Psoas muscle (tissue), 8 donors: ENCODE data around the gene PCDHGA8. TPM values are rescaled to one million over a fixed set of nuclear protein-coding genes. Genes with fewer than 3 reads are reported as not detected.
A peak's percentile ranks its signal among the peaks of the same experiment; 100 is the strongest.
"Not testable (repeated sequence)": the region's sequence is repeated elsewhere in the genome, so short reads cannot be mapped to it uniquely, and the experiment has no call there.

Experiments
- ATAC-seq, 4 donors: fragments of 200-7000 bp; cut with Tn5 transposase; one replicate each; pipeline ENCODE4 v1.9.1; 2020; ENCODE audit warnings: moderate library complexity in 3 of 4, mild to moderate bottlenecking in 2 of 4
- DNase-seq, 2 donors: peaks; one replicate each; pipeline ENCODE4 v3.0.0-alpha.2; 2020
- H3K27ac ChIP-seq: fragments of 200-600 bp; one replicate; pipeline ENCODE4 v1.8.0; 2022
- H3K27me3 ChIP-seq, 3 donors: fragments of 200-600 bp in 1 of 3; one replicate each; pipeline versions ENCODE4 v1.6.1 to v1.8.0; 2013 to 2022; ENCODE audit warnings: low read length in 2 of 3, mild to moderate bottlenecking in 2 of 3, moderate library complexity in 1 of 3; ENCODE audit not compliant: insufficient read depth in 3 of 3
- H3K36me3 ChIP-seq, 2 donors: fragments of 200-600 bp in 1 of 2; one replicate each; pipeline versions ENCODE4 v1.6.1 to v1.8.0; 2013 to 2022; ENCODE audit warnings: low read depth in 1 of 2, mild to moderate bottlenecking in 1 of 2, moderate library complexity in 1 of 2; ENCODE audit not compliant: insufficient read depth in 1 of 2
- H3K4me1 ChIP-seq: fragments of 200-600 bp; one replicate; pipeline ENCODE4 v1.8.0; 2022
- H3K4me3 ChIP-seq: fragments of 200-600 bp; one replicate; pipeline ENCODE4 v1.8.0; 2022; ENCODE audit warnings: mild to moderate bottlenecking
- H3K9me3 ChIP-seq: fragments of 200-600 bp; one replicate; pipeline ENCODE4 v1.8.0; 2022
- WGBS, 3 donors: extraction: QIAGEN DNeasy Blood & Tissue Kit; methylation state at CpG; one replicate each; pipeline versions ENCODE4 v1.1.6 to v1.1.7; 2013; 5-methylcytosine and 5-hydroxymethylcytosine counted together
- intact Hi-C, 2 donors: fragments of 100-400 bp; cut with DNase I; formaldehyde crosslinking; loops; one replicate each; pipeline versions ENCODE4 v1.11.0 to v1.14.2; 2022
- polyA plus RNA-seq, 3 donors: library from polyadenylated mRNA; stranded (reverse); fragments of 200-250 nt; gene quantifications; one replicate each; pipeline ENCODE4 v1.2.3, GENCODE V29; 2013
- total RNA-seq, 4 donors: library from RNA; stranded (reverse); fragmentation: NEBNext Ultra II Directional in 2 of 4; extraction: Animal tissue kit (Norgen Biotek cat#: 25700) in 2 of 4; gene quantifications; one replicate each; pipeline versions ENCODE4 v1.2.1 to v1.2.4, GENCODE V29; 2021 to 2023
- TF ChIP-seq, protein P1 (sequence below): fragments of 200-600 bp; IDR thresholded peaks from one replicate; pipeline ENCODE4 v1.8.0; 2022; ENCODE audit warnings: antibody characterized with exemption
- donor health status: healthy with polysubstance abuse.
- donor health status: DM: no; HTN: no; CAD: no; lungs with moderate emphysema.
- donor health status: Bipolar disorder and iron deficiency.
- donor health status: healthy.
- donor health status: DM: yes; HTN: yes; CAD: no.
- donor health status: DM: no; HTN: no; CAD: no.
- donor health status: DM: no; HTN: no; CAD: no.
- donor health status: DM: yes; HTN: yes; CAD: no.

Gene PCDHGA8
- total and polyA plus RNA-seq, 7 donors, result 0.04 to 1.6 (median 0.82) TPM

DNA sequence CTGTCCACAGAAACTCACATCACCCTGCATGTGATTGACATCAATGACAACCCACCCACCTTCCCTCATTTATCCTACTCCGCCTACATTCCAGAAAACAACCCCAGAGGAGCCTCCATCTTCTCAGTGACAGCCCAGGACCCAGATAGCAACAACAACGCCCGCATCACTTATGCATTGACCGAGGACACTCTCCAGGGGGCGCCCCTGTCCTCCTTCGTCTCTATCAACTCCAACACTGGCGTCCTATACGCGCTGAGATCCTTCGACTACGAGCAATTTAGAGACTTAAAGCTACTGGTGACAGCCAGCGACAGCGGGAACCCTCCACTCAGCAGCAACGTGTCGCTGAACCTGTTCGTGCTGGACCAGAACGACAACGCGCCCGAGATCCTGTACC lies 47.1 kb upstream of the PCDHGA8 start:
- H3K36me3 ChIP-seq, result no peaks in the 10 kb centered on the region
- H3K4me1 ChIP-seq, result no peaks in the 10 kb centered on the region
- intact Hi-C loops, result no loop called here
- TF ChIP-seq, protein P1, sequence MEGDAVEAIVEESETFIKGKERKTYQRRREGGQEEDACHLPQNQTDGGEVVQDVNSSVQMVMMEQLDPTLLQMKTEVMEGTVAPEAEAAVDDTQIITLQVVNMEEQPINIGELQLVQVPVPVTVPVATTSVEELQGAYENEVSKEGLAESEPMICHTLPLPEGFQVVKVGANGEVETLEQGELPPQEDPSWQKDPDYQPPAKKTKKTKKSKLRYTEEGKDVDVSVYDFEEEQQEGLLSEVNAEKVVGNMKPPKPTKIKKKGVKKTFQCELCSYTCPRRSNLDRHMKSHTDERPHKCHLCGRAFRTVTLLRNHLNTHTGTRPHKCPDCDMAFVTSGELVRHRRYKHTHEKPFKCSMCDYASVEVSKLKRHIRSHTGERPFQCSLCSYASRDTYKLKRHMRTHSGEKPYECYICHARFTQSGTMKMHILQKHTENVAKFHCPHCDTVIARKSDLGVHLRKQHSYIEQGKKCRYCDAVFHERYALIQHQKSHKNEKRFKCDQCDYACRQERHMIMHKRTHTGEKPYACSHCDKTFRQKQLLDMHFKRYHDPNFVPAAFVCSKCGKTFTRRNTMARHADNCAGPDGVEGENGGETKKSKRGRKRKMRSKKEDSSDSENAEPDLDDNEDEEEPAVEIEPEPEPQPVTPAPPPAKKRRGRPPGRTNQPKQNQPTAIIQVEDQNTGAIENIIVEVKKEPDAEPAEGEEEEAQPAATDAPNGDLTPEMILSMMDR, result no peak
- H3K9me3 ChIP-seq, result peaks cover 8% of the 10 kb centered on the region
- ATAC-seq, result no peak
- no peak for DNase-seq
- H3K27me3 ChIP-seq, result peaks cover 0 to 23% (median 9%) of the 10 kb centered on the region in 3 donors
- H3K4me3 ChIP-seq, result no peak overlapping the region
- H3K27ac ChIP-seq, result no peak overlapping the region
- 36 to 43% (median 36%) methylated on average over 20 of the region's 20 CpGs for WGBS, 3 donors

DNA sequence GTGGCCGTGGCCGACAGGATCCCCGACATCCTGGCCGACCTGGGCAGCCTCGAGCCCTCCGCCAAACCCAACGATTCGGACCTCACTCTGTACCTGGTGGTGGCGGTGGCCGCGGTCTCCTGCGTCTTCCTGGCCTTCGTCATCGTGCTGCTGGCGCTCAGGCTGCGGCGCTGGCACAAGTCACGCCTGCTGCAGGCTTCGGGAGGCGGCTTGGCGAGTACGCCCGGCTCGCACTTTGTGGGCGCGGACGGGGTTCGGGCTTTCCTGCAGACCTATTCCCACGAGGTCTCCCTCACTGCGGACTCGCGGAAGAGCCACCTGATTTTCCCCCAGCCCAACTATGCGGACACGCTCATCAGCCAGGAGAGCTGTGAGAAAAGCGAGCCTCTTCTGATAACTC lies 46.4 kb upstream of the PCDHGA8 start:
- H3K4me1 ChIP-seq, H3K4me3 ChIP-seq, H3K9me3 ChIP-seq, ATAC-seq, H3K36me3 ChIP-seq, intact Hi-C loops, H3K27ac ChIP-seq: not testable (repeated sequence)
- WGBS, 3 donors, result 35 to 53% (median 49%) methylated on average over 21 to 27 of the region's 35 CpGs
- DNase-seq, result peak in 1 of 2 donors; percentile 36
- peaks cover 0 to 26% (median 9%) of the 10 kb centered on the region in 3 donors for H3K27me3 ChIP-seq

- Histone ChIP-seq H3K9me3 (peaks cover 3% of the 10 kb centered on the region), H3K27ac (no peak within 1 kb of the TSS), H3K4me3 (peak within 1 kb of the TSS; percentile 44), H3K27me3 (peaks cover 0 to 41% (median 13%) of the 10 kb centered on the region in 3 donors), H3K4me1 (no peaks in the 10 kb centered on the region), H3K36me3 (no peaks in the 10 kb centered on the region)
- intact Hi-C loops, result no loop called here
- 23 to 27% (median 23%) methylated on average over 29 of the region's 29 CpGs for whole genome bisulfite sequencing, 3 donors
- TF ChIP-seq, protein P1, result peak; percentile 47
- ATAC-seq, result peak; percentile 62 to 90 (median 82)
- peak in 1 of 2 donors; percentile 41 for DNase-seq
These were observed 42.4 kb upstream of the PCDHGA8 start, which contains the start of gene PCDHGB1 for GRCh38 chr5:141349917-141350619. PCDHGB1 (plus strand) TSS chr5:141350099; CDS start chr5:141350261, 162 bp downstream.

GRCh38 chr5:141351591-141351990 lies 40.8 kb upstream of the PCDHGA8 start:
- intact Hi-C loops, result no loop called here
- DNase-seq, result no peak
- Histone ChIP-seq H3K9me3 (peaks cover 7% of the 10 kb centered on the region), H3K27me3 (peaks cover 0 to 43% (median 8%) of the 10 kb centered on the region in 3 donors), H3K36me3 (no peaks in the 10 kb centered on the region), H3K27ac (no peak overlapping the region), H3K4me1 (no peaks in the 10 kb centered on the region), H3K4me3 (no peak overlapping the region)
- WGBS, 3 donors, result 35 to 40% (median 35%) methylated on average over 30 to 34 of the region's 36 CpGs
- TF ChIP-seq, protein P1, result no peak
- no peak for ATAC-seq

- Histone ChIP-seq H3K4me3 (peak within 1 kb of the TSS; percentile 59), H3K36me3 (no peaks in the 10 kb centered on the region), H3K9me3 (peaks cover 14% of the 10 kb centered on the region), H3K27me3 (peaks cover 0 to 57% (median 9%) of the 10 kb centered on the region in 3 donors), H3K27ac (no peak within 1 kb of the TSS), H3K4me1 (no peaks in the 10 kb centered on the region)
- ATAC-seq (peak in 3 of 4 donors; percentile 23 to 68 (median 55)), DNase-seq (peak in 1 of 2 donors; percentile 44)
- 19% methylated on average over 29 of the region's 29 CpGs for WGBS, 3 donors
- intact Hi-C loops, result no loop called here
- TF ChIP-seq, protein P1, result peak; percentile 43
These were observed 37.4 kb upstream of the PCDHGA8 start, which contains the start of gene PCDHGA4 for GRCh38 chr5:141354900-141355469. PCDHGA4 (plus strand) TSS chr5:141355021; CDS start chr5:141355108, 87 bp downstream.
